H1 (cell line): ENCODE measurements around the gene TRIL. TPM values are rescaled to one million over a fixed set of nuclear protein-coding genes. Genes with fewer than 3 reads are reported as not detected.

ENCODE experiments used
- CTCF ChIA-PET: fragments of 300-600 bp; sonication (Branson Sonifier 250); formaldehyde crosslinking; loops from one replicate; lab custom pipeline; 2021; ENCODE audit not compliant: partially characterized antibody; lab: Charles Lee
- POLR2A ChIA-PET: fragments of 300-600 bp; sonication (Branson Sonifier 250); formaldehyde crosslinking; loops from one replicate; lab custom pipeline; 2021; ENCODE audit warnings: inconsistent platforms; ENCODE audit not compliant: partially characterized antibody; lab: Charles Lee
- DNase-seq, 2 experiments: peaks; one replicate each; pipeline versions ENCODE4 v3.0.0 to v3.0.0-alpha.2; 2010 to 2022; ENCODE audit warnings: low spot score in 2 of 2, low read depth in 1 of 2, mixed read lengths in 1 of 2
- FAIRE-seq: peaks from 2 replicates; lab custom pipeline; 2011; peaks lifted over from hg19 to GRCh38; lab: Jason Lieb, UNC
- H2AFZ ChIP-seq: 2 replicates; pipeline ENCODE4 v1.8.1; 2012; ENCODE audit warnings: low read length, inconsistent platforms
- H2AK5ac ChIP-seq: 2 replicates; pipeline ENCODE4 v1.6.1; 2013; ENCODE audit warnings: low read depth, low read length
- H2BK120ac ChIP-seq: replicated peaks from 2 replicates; pipeline ENCODE3; 2013; ENCODE audit warnings: low read depth, low read length, inconsistent platforms
- H2BK12ac ChIP-seq: 2 replicates; pipeline ENCODE4 v1.6.1; 2013; ENCODE audit warnings: low read depth, low read length
- H2BK15ac ChIP-seq: 2 replicates; pipeline ENCODE4 v1.6.1; 2013; ENCODE audit warnings: low read length
- H2BK20ac ChIP-seq: 2 replicates; pipeline ENCODE4 v1.6.1; 2013; ENCODE audit warnings: low read length
- H2BK5ac ChIP-seq: 2 replicates; pipeline ENCODE4 v1.6.1; 2013; ENCODE audit warnings: low read depth, low read length
- H3K14ac ChIP-seq: 2 replicates; pipeline ENCODE4 v1.6.1; 2013; ENCODE audit warnings: inconsistent platforms; ENCODE audit not compliant: insufficient read length
- H3K18ac ChIP-seq: 2 replicates; pipeline ENCODE4 v1.6.1; 2013; ENCODE audit warnings: low read length; ENCODE audit errors: extremely low read depth
- H3K23ac ChIP-seq: 2 replicates; pipeline ENCODE4 v1.6.1; 2013; ENCODE audit warnings: inconsistent platforms; ENCODE audit not compliant: insufficient read length
- H3K23me2 ChIP-seq: 2 replicates; pipeline ENCODE4 v1.6.1; 2013; ENCODE audit warnings: low read depth, low read length
- H3K27ac ChIP-seq: 2 replicates; pipeline ENCODE4 v1.6.1; 2011; ENCODE audit warnings: low read depth, low read length, inconsistent platforms
- H3K27me3 ChIP-seq, 4 experiments: replicated peaks in 1 of 4; 1 replicate in 1 of 4; 2 replicates in 3 of 4; pipeline versions ENCODE4 v1.6.1 to v1.8.1; 2011 to 2013; ENCODE audit warnings: low read length in 3 of 4, mild to moderate bottlenecking in 3 of 4, inconsistent platforms in 2 of 4, mixed read lengths in 2 of 4, moderate library complexity in 1 of 4; ENCODE audit not compliant: control insufficient read depth in 3 of 4, insufficient read depth in 3 of 4; ENCODE audit errors: extremely low read depth in 1 of 4
- H3K36me3 ChIP-seq, 4 experiments: 2 replicates each; pipeline versions ENCODE4 v1.6.1 to v1.8.1; 2011 to 2013; ENCODE audit warnings: mild to moderate bottlenecking in 4 of 4, low read length in 3 of 4, moderate library complexity in 2 of 4, control low read depth in 1 of 4, inconsistent platforms in 1 of 4; ENCODE audit not compliant: insufficient read depth in 4 of 4, control insufficient read depth in 2 of 4
- H3K4ac ChIP-seq: replicated peaks from 2 replicates; pipeline ENCODE3; 2013; ENCODE audit warnings: low read length, low read depth, mixed read lengths, inconsistent platforms; ENCODE audit not compliant: insufficient read length
- H3K4me1 ChIP-seq, 4 experiments: replicated peaks in 1 of 4; 1 replicate in 1 of 4; 2 replicates in 3 of 4; pipeline versions ENCODE4 v1.6.1 to v1.8.1; 2011 to 2013; ENCODE audit warnings: low read length in 3 of 4, inconsistent platforms in 2 of 4, mixed read lengths in 1 of 4; ENCODE audit not compliant: insufficient read depth in 4 of 4, control insufficient read depth in 3 of 4
- H3K4me2 ChIP-seq, 2 experiments: 2 replicates each; pipeline versions ENCODE4 v1.6.1 to v1.8.1; 2011 to 2013; ENCODE audit warnings: low read depth in 2 of 2, low read length in 2 of 2, control low read depth in 1 of 2, inconsistent platforms in 1 of 2, mild to moderate bottlenecking in 1 of 2; ENCODE audit not compliant: insufficient read depth in 1 of 2
- H3K4me3 ChIP-seq, 4 experiments: fragments of 200-600, 300-600 bp in 1 of 4; sonication (generic), shearing (Covaris generic), sonication (Bioruptor Twin) in 1 of 4; 2 replicates each; pipeline versions ENCODE4 v1.5.1 to v1.8.1; 2011 to 2016; ENCODE audit warnings: low read length in 4 of 4, low read depth in 3 of 4, control low read depth in 2 of 4, inconsistent platforms in 2 of 4, mild to moderate bottlenecking in 2 of 4, mixed read lengths in 1 of 4, moderate library complexity in 1 of 4; ENCODE audit not compliant: insufficient read depth in 2 of 4; ENCODE audit errors: extremely low read depth in 1 of 4
- H3K56ac ChIP-seq: replicated peaks from 2 replicates; pipeline ENCODE3; 2013; ENCODE audit warnings: low read depth, mild to moderate bottlenecking, mixed read lengths, low read length, inconsistent platforms; ENCODE audit not compliant: insufficient read length
- H3K79me1 ChIP-seq: 2 replicates; pipeline ENCODE4 v1.6.1; 2013; ENCODE audit warnings: low read depth, low read length, control low read depth
- H3K79me2 ChIP-seq, 2 experiments: 2 replicates each; pipeline versions ENCODE4 v1.6.1 to v1.8.1; 2012 to 2013; ENCODE audit warnings: low read length in 2 of 2, mild to moderate bottlenecking in 2 of 2, inconsistent platforms in 1 of 2; ENCODE audit not compliant: insufficient read depth in 2 of 2, control insufficient read depth in 1 of 2
- H3K9ac ChIP-seq, 4 experiments: replicated peaks in 1 of 4; 1 replicate in 1 of 4; 2 replicates in 3 of 4; pipeline versions ENCODE4 v1.6.1 to v1.8.1; 2011 to 2013; ENCODE audit warnings: low read depth in 3 of 4, low read length in 3 of 4, control low read depth in 2 of 4, mild to moderate bottlenecking in 2 of 4, moderate library complexity in 2 of 4, inconsistent platforms in 1 of 4; ENCODE audit errors: extremely low read depth in 1 of 4
- H3K9me3 ChIP-seq, 2 experiments: 2 replicates each; pipeline versions ENCODE4 v1.6.1 to v1.8.1; 2012 to 2013; ENCODE audit warnings: mild to moderate bottlenecking in 2 of 2, moderate library complexity in 2 of 2, control low read depth in 1 of 2, inconsistent platforms in 1 of 2, low read depth in 1 of 2, low read length in 1 of 2, mixed read lengths in 1 of 2; ENCODE audit not compliant: insufficient read depth in 2 of 2
- H4K20me1 ChIP-seq, 2 experiments: replicated peaks in 1 of 2; 2 replicates each; pipeline versions ENCODE3 to v1.8.1; 2011 to 2013; ENCODE audit warnings: inconsistent platforms in 2 of 2, low read length in 2 of 2, mild to moderate bottlenecking in 1 of 2; ENCODE audit not compliant: insufficient read depth in 2 of 2, control insufficient read depth in 1 of 2
- H4K5ac ChIP-seq: 2 replicates; pipeline ENCODE4 v1.6.1; 2013; ENCODE audit warnings: low read length, low read depth, mixed read lengths, inconsistent platforms; ENCODE audit not compliant: insufficient read length
- H4K8ac ChIP-seq: 2 replicates; pipeline ENCODE4 v1.8.0; 2013; ENCODE audit warnings: mild to moderate bottlenecking, moderate library complexity, low read length, inconsistent platforms; ENCODE audit not compliant: insufficient read depth; ENCODE audit errors: extremely low read depth
- H4K91ac ChIP-seq: replicated peaks from 2 replicates; pipeline ENCODE3; 2013; ENCODE audit warnings: low read length, mixed read lengths, inconsistent platforms; ENCODE audit not compliant: insufficient read length
- GTF2F1 ChIP-seq: IDR thresholded peaks from 2 replicates; pipeline ENCODE4 v1.6.1; 2012; ENCODE audit warnings: low read depth, low read length, improper control_type of control experiment, borderline replicate concordance
- KDM1A ChIP-seq: fragments of 200-600, 300-600 bp; sonication (generic); IDR thresholded peaks from 2 replicates; pipeline ENCODE4 v1.7.1; 2016; ENCODE audit warnings: mild to moderate bottlenecking, low read length, borderline replicate concordance
- TEAD4 ChIP-seq: IDR thresholded peaks from 2 replicates; pipeline ENCODE4 v1.6.1; 2012; ENCODE audit warnings: low read depth, low read length, inconsistent platforms, mixed read lengths
- WGBS, 2 experiments: shearing (Covaris generic) in 1 of 2; methylation state at CpG; one replicate each; pipeline versions ENCODE4 v1.1.6 to v1.1.7; 2013 to 2015; ENCODE audit warnings: low lambda C conversion rate in 2 of 2, mixed read lengths in 2 of 2, inconsistent platforms in 1 of 2, low coverage in 1 of 2, missing lambda C conversion rate in 1 of 2; ENCODE audit not compliant: insufficient replicate concordance in 2 of 2, insufficient coverage in 1 of 2, insufficient read length in 1 of 2; ENCODE audit errors: extremely low coverage in 1 of 2, missing lambda C conversion rate in 1 of 2; 5-methylcytosine and 5-hydroxymethylcytosine counted together
- polyA plus RNA-seq, 7 experiments: library from polyadenylated mRNA; depleted of rRNA in 3 of 7; stranded (reverse) in 5 of 7; unstranded in 2 of 7; fragments of >200 nt in 5 of 7; fragments of 200-250 nt in 2 of 7; gene quantifications; 1 replicate in 5 of 7; 2 replicates in 1 of 7; 4 replicates in 1 of 7; pipeline versions ENCODE4 v1.2.1 to v1.2.3, GENCODE V29; 2011 to 2013; ENCODE audit warnings: missing spikeins in 2 of 7, mixed read lengths in 2 of 7
- total RNA-seq: library from RNA; stranded (reverse); fragmentation: NEBNext Ultra II Directional; extraction: Animal tissue kit (Norgen Biotek cat#: 25700); gene quantifications from 2 replicates; pipeline ENCODE4 v1.2.1, GENCODE V29; 2021

Gene TRIL
- total and polyA plus RNA-seq, 2 of the 8 experiments (the other 6 are each of a cell fraction or from before 2014, with no cell fraction given) = 3.9 to 5.5 TPM

DNA sequence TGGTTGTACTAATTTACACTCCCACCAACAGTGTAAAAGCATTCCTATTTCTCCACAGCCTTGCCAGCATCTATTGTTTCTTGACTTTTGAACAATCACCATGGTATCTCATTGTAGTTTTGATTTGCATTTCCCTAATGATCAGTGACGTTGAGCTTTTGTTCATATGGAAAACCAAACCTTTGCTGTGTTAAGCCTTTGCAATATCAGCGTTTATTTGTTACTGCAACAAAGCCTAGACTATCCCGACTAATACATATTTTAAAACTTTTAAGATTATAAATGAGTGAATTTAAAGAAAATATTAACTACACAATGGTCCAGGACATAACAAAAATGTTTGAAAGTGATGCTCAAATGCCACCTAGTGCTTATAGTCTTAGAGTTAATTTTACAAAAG is 26.6 kb downstream of the TRIL start:
- ChIA-PET CTCF (interaction anchor here (2.7 to 20.0 kb wide), 3 partner anchors 9 to 169 kb away, joined by 14 to 692 read pairs (median 53); partner anchors contain the start of gene TRIL), POLR2A (no interaction called here)
- H4K8ac ChIP-seq = no peak overlapping the region
- H3K79me1 ChIP-seq = no peaks in the 10 kb centered on the region
- peaks cover 3 to 13% (median 10%) of the 10 kb centered on the region in 4 experiments; a peak in 5 of 7 replicates for H3K4me1 ChIP-seq
- 67% methylated on average over 3 of the region's 3 CpGs; no CpG with 5 or more reads in 1 of the 2 experiments for WGBS, 2 experiments
- no peak overlapping the region for H4K91ac ChIP-seq
- H3K23ac ChIP-seq = no peak overlapping the region
- no peak overlapping the region for H2BK5ac ChIP-seq
- H4K20me1 ChIP-seq = no peaks in the 10 kb centered on the region
- H3K9ac ChIP-seq = no peak overlapping the region
- no peak overlapping the region for H2BK15ac ChIP-seq
- no peaks in the 10 kb centered on the region for H3K36me3 ChIP-seq
- H3K18ac ChIP-seq = no peak overlapping the region
- H2BK20ac ChIP-seq = no peak overlapping the region
- H2BK120ac ChIP-seq = no peak overlapping the region
- H3K9me3 ChIP-seq = no peaks in the 10 kb centered on the region
- DNase-seq = no peak
- no peak overlapping the region for H2BK12ac ChIP-seq
- H3K79me2 ChIP-seq = no peaks in the 10 kb centered on the region
- no peak overlapping the region for H3K14ac ChIP-seq
- no peak for FAIRE-seq
- no peak overlapping the region for H3K56ac ChIP-seq
- H3K4me2 ChIP-seq = no peak overlapping the region
- no peak overlapping the region for H3K4me3 ChIP-seq
- no peak overlapping the region for H2AFZ ChIP-seq
- no peak overlapping the region for H3K27ac ChIP-seq
- H3K23me2 ChIP-seq = no peaks in the 10 kb centered on the region
- no peak overlapping the region for H2AK5ac ChIP-seq
- H4K5ac ChIP-seq = no peak overlapping the region
- H3K4ac ChIP-seq = no peak overlapping the region
- no peaks in the 10 kb centered on the region for H3K27me3 ChIP-seq
- TF ChIP-seq KDM1A (no peak), GTF2F1 (no peak), TEAD4 (no peak)
